Gastroesophageal sphincter (tissue), 3 donors: ENCODE measurements around the gene RPN1.

Experiments used
- CTCF ChIP-seq, 4 experiments: fragments of 200-600 bp in 2 of 4; fragments of 450-650 bp in 2 of 4; sonication (generic) in 1 of 4; IDR thresholded peaks; one replicate each; pipeline ENCODE4 v1.5.1; 2017 to 2019; ENCODE audit warnings: antibody characterized with exemption in 4 of 4, mild to moderate bottlenecking in 2 of 4, moderate library complexity in 2 of 4
- EP300 ChIP-seq: sonication (generic); formaldehyde crosslinking; IDR thresholded peaks from one replicate; pipeline ENCODE4 v1.6.1; 2017; ENCODE audit warnings: antibody characterized with exemption, mild to moderate bottlenecking
- POLR2A ChIP-seq, 2 donors: fragments of 450-650 bp; IDR thresholded peaks; one replicate each; pipeline ENCODE4 v1.6.1; 2017; ENCODE audit warnings: antibody characterized with exemption in 2 of 2, mild to moderate bottlenecking in 2 of 2, moderate library complexity in 1 of 2

- TF ChIP-seq POLR2A (IDR thresholded peaks at IDR 0.05) = no peak
- TF ChIP-seq EP300 = no peak
- no peak for TF ChIP-seq CTCF (IDR thresholded peaks at IDR 0.05)
These were observed 45.2 kb downstream of the RPN1 start for GRCh38 chr3:128605091-128606046.
